GM21723 (cell line): ENCODE results near the gene TRIM44.
"Not testable (repeated sequence)": the region's sequence is repeated elsewhere in the genome, so short reads cannot be mapped to it uniquely, and the experiment has no call there.

Source experiments
- ATAC-seq: cut with Tn5 transposase; IDR thresholded peaks from one replicate; pipeline ENCODE4 v1.9.1; 2021; ENCODE audit warnings: mild to moderate bottlenecking, moderate library complexity; ENCODE audit not compliant: unreplicated experiment

The TRIM44 gene

DNA sequence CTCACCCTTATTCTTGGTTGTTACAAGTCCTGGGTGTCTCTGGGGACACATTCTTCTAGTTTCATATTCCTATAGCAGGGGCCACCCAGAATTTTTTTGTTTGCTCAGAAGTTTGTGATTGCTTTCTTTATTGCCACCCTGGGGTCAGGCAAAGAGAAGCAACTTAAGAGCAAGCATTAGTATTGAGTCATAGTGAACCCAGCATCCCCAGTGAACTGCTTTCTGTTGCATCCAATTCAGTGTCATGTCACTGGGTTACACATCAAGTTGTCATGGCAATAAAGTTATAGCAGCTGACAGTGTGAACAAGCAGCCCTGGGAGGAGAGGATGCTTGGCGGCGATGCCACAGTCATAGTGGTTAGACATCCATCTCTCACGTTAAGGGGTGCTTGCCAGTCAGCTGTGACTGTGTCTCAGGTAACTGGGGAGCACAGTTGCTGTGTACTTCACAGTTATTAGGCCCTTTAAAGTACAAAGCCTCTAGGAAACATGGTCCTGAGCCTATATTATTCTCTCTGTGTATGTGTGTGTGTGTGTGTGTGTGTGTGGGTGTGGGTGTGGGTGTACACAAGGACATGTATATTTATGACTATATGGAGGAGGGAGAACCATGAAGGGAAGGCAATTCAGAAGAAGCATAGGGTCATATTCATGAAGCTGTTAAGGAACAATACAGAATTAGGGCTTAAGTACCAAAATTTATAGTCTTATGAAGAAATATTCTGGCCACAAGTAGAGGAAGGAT lies 52.5 kb downstream of the TRIM44 start:
- ATAC-seq, result peak; percentile 89

DNA sequence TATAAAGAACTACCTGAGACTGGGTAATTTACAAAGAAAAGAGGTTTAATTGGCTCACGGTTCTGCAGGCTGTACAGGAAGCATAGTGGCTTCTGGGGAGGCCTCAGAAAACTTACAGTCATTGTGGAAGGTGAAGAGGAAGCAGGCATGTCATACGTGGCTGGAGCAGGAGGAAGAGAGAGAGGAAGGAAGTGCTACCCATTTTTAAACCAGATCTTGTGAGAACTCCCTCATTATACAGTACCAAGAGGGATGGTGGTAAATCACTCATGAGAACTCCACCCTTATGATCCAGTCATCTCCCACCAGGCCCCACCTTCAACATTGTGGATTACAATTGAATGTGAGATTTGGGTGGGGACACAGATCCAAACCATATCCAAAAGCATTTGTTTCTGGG lies 53.1 kb downstream of the TRIM44 start:
- ATAC-seq, result not testable (repeated sequence)

DNA sequence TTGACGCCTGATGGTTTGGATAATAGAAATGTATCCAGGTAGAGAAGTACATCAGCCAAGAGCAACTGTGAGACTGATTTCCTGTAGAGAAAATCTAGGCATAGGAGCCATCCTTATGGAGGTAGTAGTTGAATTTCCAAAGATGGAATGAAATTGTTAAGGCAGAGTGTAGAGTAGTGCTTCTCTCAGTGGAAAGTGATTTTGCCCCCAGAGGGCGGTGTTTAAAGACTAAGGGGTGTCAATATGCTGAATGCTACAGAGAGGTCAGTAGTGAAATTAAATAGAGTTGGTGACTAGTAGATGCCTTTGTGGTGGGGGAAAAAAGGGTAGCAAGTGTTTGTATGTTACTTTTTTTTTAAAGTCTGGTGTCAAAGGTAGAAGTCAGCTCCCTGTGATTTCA lies 54.5 kb downstream of the TRIM44 start:
- ATAC-seq, result no peak

DNA sequence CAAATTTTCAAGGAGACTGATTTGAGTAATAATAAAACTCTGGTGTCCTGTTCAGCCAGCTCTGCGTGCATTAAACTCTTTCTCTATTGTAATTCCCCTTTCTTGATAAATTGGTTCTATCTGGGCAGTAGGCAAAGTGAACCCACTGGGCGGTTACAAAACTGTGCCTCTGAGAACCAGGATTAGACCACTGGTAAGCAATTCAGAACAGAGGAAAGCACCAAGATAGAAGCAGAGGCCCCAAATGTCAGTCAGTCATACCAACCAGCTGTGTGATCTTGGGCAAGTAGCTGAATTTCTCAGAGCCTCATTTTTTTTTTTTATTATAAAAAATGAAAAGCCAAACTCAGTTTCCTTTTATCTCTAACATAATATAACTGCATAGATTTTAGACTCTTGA lies 54.9 kb downstream of the TRIM44 start:
- no peak for ATAC-seq

DNA sequence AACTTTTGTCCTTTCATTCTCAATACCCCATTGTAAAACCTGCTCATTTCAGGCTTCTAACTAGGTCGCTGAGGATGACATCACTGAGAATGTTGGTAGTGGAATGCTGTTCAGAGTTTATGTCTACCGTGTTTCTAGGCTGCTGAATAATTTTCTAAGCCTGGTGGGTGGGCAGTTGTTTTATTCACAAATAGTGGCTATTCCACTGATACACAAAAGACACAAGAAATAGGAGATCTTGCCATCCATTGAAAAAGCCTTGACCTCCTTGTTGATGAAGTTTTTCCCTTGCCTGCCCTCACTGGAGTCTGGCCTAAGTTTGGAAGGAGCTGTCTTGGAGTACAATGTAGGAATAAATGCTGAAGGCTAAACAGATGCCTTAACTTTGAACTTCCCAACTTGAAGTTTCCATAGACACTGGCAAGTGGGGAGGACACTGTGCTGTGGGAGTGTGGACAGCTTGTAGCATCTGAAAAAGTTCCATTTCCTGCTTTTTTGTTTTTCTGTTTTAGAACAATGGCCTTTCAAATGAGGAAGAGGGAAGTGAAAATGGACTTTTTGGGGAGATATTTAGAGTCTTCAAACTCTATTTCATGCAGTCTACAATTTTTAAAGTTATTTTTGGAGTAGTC lies 59.2 kb downstream of the TRIM44 start:
- peak; percentile 64 for ATAC-seq

DNA sequence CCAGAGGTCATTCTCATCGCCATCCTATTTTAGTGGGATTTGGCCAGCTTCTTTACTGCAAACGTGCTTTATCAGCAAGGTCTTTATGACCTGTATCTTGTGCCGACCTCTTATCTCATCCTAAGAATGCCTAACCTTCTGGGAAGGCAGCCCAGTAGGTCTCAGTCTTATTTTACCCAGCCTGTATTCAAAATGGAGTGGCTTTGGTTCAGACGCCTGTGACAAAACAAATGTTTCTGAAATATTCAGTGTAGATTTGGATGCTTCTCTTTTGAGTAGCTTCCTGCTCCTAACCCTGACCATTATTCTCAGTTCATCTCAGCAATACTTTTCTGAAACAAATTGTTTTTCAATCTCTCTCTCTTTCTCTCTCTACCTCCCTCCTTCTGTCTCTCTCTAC lies 60.1 kb downstream of the TRIM44 start:
- ATAC-seq, result no peak

DNA sequence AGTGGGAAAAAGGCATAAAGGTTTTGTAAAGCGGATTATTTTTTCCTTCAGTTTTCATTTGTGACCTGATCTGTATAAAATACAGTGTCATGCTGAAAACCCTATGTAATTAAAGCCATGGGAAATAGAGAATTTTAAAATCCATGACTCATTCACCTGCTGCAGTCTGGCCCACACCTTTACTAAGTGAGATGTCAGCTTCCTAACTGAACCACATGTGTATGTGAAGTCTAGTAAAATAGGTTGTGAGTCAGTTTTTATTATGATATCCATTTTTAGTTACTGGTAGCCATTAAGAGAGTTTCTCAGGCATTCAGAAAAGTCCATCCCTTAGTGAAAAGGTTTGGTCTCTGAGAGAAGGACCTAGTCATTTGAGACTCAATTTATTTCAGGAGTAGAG lies 60.9 kb downstream of the TRIM44 start:
- no peak for ATAC-seq

DNA sequence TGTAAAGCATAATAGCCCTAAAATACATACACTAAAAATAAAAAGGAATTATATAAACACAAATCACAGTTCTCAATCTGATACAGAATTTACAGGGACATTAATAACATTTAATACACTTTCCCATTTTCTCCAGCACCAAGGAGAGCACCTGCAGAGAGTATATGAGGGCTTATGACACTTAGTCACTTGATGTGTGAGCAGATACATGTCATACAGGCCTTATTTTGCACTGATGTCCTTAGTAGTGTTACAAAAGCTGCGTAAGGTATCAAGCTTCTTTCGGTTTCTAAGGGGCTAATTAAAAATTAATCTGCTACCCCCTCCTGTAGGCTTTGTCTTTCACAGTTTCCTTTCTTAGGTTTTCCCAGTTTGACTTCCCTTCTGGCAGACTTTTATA lies 61.3 kb downstream of the TRIM44 start:
- ATAC-seq, result no peak

DNA sequence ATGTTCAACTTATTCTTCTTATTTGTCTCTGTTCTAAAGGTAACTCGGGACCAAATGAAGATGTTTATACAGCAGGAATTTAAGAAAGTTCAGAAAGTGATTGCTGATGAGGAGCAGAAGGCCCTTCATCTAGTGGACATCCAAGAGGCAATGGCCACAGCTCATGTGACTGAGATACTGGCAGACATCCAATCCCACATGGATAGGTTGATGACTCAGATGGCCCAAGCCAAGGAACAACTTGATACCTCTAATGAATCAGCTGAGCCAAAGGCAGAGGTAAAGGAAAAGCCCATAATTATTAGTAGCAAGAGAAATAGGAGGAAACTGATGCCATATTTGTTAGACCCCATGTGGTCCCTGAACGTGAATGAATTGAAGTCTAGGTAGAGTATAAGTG lies 63.3 kb downstream of the TRIM44 start:
- no peak for ATAC-seq

DNA sequence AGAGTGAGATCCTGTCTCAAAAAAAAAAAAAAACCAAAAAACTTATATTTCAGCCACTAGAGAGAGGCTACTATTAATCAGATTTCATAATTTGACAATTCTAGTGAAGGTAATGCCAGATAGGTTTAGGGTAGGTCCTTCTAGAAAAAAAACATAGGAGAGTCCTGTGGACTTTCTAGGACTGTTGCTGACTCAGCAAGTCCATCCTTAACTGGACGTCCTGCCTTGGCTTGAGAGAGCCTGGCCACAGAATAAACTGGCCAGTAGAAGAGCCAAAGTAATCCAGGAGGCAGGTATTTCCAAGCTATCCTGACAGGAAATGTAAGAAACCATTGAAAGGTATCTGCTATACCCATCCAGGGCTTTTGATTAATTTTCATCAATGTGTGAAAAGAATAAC lies 64.6 kb downstream of the TRIM44 start:
- ATAC-seq, result no peak

DNA sequence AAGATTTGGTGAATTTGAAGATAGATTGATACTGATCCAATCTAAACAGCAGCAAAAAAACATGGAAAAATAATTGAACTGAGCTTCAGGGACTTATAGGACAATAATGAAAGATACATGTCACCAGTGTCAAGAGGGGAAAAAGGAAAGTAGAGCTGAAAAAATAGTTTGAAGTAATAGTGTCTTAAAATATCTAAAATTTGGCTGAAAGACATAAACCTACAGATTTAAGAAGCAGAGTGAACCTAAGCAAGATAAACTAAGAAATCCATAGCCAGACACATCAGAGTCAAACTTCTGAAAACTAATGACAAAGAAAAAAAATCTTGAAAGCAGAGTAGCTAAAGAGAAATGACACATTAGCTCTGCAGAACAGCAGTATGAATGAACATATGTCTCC lies 67.7 kb downstream of the TRIM44 start:
- no peak for ATAC-seq

DNA sequence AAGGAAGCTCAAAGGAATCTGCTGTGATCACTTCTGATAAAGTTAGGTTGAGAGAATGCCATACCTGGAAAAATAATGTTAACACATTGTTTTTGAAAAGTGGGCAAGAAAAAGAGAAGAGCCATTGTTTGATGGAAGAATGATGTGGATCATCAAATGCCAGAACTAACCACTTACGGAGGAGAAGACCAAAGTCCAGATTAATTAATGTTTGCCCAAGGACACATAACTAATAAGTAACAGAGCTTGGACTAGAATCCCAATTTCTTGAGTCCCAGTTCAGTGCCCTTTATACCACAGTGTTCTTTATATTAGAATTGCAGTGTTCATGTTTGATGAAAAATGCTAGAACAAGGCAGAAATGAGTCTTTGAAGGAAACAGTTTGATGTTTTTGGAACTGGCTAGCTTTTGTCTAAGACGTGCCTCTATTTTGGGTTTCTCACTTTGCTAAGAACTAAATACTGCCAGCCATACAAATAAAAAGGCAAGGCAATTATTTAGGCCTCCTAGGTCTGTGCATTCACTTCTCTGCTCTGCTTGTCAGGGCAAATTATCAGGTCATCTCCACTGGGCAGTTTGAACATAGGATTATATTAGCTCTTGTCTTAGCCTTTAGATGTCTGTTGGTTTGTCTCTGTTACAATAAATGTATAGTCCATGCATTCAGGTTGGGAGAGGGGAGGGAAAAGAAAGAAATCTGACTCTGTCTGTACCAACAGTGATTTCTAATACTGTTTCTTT lies 72.3 kb downstream of the TRIM44 start:
- ATAC-seq, result no peak

DNA sequence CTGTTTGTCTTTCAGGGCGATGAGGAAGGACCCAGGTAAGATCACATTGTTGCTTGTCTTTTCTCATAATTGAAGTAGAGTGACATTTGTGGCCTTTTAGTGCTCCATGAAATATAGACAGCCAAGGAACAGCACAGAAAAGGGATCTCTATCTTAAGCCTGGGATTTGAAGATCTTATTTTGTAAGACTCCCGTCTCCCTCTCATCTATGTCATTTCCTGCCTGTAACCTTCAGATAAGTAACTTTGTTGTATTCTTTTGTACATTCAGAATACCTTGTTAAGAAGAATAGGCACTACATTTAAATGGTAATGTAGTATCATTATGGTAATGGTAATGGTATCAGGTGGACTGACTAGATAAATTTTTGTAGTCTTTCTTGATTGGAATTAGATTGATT lies 72.8 kb downstream of the TRIM44 start:
- ATAC-seq, result no peak

DNA sequence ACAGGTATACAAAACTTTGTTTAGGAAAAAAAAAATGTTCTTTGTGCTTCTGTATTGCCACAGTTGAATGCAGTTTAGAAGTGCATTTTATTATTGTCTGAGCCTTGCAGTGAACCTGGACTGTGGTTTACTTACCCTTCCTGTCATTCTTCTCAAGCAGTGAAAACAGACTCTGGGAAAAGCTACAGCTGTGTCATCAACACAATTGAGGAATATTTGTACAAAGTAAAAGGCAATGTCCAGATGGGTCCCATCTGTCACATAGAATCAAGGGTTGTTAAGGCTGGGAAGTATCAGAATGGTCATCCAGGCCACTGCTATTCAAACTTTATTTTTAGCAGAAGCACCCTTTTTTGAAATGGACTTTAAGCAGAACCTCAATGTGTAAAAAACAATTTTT lies 73.3 kb downstream of the TRIM44 start:
- ATAC-seq, result no peak

DNA sequence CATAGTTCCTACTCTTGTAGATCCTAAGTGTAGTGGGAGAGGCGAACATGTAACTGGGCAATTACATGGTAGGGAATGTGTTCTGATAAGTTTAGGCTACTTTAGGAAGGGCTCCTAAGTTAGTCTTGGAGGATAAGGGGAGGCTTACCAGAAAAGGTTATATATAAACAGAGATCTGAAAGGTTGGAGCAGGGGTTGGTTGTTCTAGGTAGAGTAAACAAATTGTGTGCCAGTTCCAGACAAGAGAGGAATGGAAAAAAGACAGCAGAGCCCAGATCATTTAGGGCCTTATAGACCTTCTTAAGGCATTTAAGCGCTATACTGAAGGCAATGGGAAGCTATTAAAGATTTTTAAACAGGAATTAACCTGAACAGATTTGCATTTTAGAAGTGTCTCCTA lies 74.4 kb downstream of the TRIM44 start:
- no peak for ATAC-seq

DNA sequence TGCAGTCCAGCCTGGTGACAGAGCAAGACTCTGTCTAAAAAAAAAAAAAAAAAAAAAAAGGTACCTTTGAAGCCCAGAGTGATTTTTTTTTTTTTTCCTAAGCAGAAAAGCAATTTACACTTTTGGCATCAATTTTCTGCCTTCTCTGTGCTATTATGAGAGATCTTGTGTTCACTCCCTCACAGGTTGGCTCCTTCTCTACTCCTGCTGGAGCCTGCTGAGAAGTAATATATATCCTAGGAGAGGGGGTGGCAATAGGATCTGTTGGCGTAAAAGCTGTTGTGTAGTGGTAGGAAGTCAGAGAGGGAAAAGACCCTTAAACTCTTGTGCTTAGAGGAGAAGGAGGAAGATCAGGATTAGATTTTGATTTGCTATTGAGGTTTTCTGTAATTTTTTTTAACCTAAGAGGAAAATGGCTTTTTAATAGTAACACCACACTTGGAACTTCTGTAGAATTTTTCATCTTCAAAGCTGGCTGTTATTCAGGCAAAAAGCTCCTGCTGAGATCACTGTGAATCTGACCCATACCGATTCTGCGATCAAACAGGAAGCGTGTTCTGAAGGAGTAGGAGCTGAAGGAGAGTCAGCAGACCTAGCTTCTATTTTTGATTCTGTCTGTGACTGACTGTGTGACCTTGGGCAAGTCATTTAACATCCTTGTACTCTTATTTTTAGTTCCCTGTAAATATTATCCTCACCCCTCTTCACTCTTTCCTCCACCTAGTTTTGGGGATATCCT lies 77.7 kb downstream of the TRIM44 start:
- ATAC-seq, result no peak

DNA sequence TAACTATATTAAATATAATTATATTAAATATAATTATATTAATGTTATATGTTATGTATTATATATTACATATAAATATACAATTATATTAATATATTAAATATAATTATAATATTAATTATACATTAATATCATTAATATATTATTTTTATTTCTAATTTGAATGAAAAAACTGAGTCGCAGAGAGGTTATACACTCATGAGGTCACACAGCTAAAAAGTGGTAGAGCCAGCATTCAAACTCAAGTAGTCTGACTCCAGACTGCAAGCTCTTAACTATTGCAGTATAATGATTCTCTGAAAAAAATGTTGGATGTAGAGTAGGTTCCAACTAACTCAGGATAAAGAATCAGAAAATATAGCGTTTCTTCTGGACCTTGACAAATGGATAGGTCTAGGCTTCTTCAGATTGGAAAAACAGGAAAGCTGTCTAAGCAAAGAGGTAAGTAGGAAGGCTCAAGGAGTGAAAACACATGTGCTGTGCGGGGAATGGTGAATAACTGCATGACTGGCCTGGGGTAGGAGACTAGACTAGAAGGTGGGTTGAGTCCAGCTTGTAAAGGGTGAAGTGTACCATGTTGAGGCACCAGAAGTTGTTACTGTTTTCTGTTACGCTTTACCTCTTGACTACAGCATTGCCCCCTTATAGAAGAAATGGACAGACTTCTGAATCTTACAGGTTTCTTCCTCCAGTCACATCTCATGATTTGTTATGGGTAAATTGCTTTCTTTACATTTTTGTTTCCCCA lies 80.3 kb downstream of the TRIM44 start:
- no peak for ATAC-seq

DNA sequence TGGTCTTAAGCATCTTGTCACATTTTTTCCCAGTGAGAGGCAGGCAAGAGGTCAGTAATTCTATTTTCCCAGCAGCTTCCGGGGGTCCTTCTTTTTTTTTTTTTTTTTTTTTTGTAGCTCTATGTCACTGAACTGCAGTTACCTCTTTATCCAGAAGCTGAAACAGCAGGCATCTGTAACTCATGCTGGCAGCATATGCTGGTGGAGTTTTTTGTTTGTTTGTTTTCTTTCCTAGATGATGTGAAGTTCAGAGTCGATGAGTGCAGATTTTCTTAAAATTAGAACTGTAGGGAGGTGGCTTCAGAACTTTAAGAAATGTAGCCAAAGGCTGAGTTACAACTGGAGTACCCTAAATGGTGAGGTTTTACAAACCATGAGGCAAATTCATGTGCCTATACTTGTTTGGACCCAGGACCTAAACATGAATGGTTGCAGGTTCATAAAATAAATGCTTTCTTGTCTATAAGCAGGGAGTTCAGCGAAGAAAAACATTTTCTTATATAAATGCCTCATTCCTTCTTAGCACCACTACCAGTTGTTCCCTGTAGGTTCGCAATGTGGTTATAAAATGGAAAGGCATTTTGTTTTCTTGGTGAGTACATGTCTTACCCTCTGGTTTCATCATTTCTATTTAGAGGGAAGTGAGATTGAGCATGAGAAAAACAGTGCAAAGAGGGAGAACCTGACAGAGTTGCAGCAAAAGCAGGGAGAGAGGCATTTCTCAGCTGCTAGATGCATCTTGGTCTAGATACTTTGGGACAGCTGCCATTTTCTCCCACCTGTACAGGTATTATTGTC lies 84.0 kb downstream of the TRIM44 start:
- ATAC-seq, result no peak

DNA sequence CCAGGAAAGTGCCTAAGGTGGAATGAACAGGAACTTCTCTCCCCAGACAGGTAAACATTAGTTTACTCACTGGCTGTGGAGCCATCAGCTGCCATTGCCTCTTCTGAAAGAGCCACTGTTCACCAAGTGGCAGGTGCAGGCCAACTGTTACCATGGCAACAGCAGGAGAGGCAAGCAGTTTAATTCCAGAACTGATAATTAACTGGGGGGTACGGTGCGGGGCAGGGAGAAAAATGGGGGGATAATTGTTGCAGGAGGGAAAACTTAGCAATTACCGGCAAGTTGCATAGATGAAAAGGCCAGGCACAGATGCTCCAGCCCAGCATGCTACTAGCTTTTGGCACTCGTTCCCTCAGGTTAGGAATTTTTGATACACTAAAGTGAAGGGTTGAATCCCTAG lies 85.1 kb downstream of the TRIM44 start:
- no peak for ATAC-seq

DNA sequence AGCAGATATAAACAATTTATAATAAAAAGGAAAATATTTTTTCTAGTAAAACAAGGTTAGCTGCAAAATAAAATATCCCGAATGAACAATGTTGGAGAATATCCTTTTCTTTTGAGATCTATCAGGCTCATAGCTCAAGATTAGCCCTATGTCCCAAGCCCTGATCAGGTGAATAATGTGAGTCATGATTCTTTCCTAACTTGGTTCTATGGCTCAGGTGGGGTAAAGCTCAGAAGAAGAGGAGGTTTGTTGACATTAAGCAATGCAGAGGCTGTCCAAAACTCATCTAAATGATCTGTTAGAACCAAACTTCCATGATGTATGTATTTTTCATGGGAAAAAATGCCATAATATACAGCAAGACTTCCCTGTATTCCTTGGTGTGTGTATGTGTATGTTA lies 86.1 kb downstream of the TRIM44 start:
- ATAC-seq, result no peak
